ENCODE measurements around the gene TRABD2B. TPM values are rescaled to one million over a fixed set of nuclear protein-coding genes. Genes with fewer than 3 reads are reported as not detected.

The TRABD2B gene
- total RNA-seq, 1 experiment from 2014 or later: 0.05 TPM

DNA sequence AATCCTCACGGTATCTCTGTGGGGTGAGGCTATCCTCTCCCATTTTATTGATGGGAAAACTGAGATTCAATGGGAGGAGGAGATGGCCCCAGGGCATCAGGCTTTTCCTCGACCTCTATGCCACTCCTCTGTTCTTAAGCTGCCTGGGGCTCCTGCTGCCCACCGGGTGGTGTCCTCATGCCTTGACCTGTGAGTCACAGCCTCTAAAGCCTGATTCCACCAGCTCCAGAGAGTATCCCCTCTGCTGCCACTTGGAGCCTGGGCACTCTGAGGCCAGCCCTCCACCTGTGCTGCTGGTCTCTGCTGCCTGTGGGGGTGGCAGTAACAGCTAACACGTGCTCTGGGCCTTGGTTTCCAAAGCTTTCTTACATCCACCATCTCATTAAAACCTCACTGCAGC is 241.2 kb downstream of the TRABD2B start:
- DNase-seq (ENCODE audit: low read depth, low spot score) (no peak), ATAC-seq (peak; percentile 26; the same call in 1 of the 2 replicates)
- ChIA-PET POLR2A (no interaction called here), RAD21 (ENCODE audit: low non-redundant PET in 1 of 2, low total read pairs in 2 of 2, uncharacterized antibody in 2 of 2, unreplicated experiment in 2 of 2) (no interaction called here), CTCF (interaction anchor here (0.7 to 2.1 kb wide), 4 partner anchors 11 to 320 kb away, joined by 3 to 9 read pairs (median 4); partner anchors contain the start of gene FOXD2)
- Histone ChIP-seq H3K9ac (ENCODE audit: low read length) (no peak overlapping the region), H3K27ac (ENCODE audit: low read depth, low read length) (no peak overlapping the region), H2AFZ (ENCODE audit: low read depth, low read length, poor library complexity, severe bottlenecking) (no peak overlapping the region), H3K9me3 (ENCODE audit: control insufficient read depth in 1 of 2, insufficient read depth in 1 of 2, low read depth in 1 of 2, low read length in 2 of 2) (no peaks in the 10 kb centered on the region), H3K79me2 (ENCODE audit: insufficient read depth, low read length) (no peaks in the 10 kb centered on the region), H3K36me3 (ENCODE audit: control insufficient read depth in 1 of 2, insufficient read depth in 2 of 2, low read length in 2 of 2) (no peaks in the 10 kb centered on the region), H3K4me3 (replicated peaks in 1 of 2; ENCODE audit: low read depth in 1 of 2, low read length in 2 of 2) (no peak overlapping the region), H3K4me2 (ENCODE audit: low read length) (no peak overlapping the region), H3K27me3 (ENCODE audit: insufficient read depth, low read length) (no peaks in the 10 kb centered on the region), H3K9me2 (ENCODE audit: insufficient read depth) (no peaks in the 10 kb centered on the region), H3K4me1 (ENCODE audit: control insufficient read depth in 1 of 2, insufficient read depth in 2 of 2, low read length in 2 of 2) (peaks cover 0 to 3% of the 10 kb centered on the region in 2 experiments; a peak in 1 of 4 replicates), H4K20me1 (ENCODE audit: insufficient read depth) (no peaks in the 10 kb centered on the region)
- BruUV-seq (replicated peaks): no TSS peak
- TF ChIP-seq RAD21 (IDR thresholded peaks at IDR 0.05; ENCODE audit: low read depth): no peak
- TF ChIP-seq, protein P1, sequence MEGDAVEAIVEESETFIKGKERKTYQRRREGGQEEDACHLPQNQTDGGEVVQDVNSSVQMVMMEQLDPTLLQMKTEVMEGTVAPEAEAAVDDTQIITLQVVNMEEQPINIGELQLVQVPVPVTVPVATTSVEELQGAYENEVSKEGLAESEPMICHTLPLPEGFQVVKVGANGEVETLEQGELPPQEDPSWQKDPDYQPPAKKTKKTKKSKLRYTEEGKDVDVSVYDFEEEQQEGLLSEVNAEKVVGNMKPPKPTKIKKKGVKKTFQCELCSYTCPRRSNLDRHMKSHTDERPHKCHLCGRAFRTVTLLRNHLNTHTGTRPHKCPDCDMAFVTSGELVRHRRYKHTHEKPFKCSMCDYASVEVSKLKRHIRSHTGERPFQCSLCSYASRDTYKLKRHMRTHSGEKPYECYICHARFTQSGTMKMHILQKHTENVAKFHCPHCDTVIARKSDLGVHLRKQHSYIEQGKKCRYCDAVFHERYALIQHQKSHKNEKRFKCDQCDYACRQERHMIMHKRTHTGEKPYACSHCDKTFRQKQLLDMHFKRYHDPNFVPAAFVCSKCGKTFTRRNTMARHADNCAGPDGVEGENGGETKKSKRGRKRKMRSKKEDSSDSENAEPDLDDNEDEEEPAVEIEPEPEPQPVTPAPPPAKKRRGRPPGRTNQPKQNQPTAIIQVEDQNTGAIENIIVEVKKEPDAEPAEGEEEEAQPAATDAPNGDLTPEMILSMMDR (IDR thresholded peaks at IDR 0.05 in 2 of 3, conservative IDR thresholded peaks at IDR 0.05 in 1 of 3; ENCODE audit: borderline replicate concordance in 1 of 3, insufficient read depth in 1 of 3, low read depth in 2 of 3, low read length in 2 of 3): no peak
- TF ChIP-seq EGR1 (IDR thresholded peaks at IDR 0.05; ENCODE audit: low read depth): no peak
- no peak for TF ChIP-seq SP1 (IDR thresholded peaks at IDR 0.05; ENCODE audit: low read depth)
- intact Hi-C loops (cut with micrococcal nuclease): no loop called here

DNA sequence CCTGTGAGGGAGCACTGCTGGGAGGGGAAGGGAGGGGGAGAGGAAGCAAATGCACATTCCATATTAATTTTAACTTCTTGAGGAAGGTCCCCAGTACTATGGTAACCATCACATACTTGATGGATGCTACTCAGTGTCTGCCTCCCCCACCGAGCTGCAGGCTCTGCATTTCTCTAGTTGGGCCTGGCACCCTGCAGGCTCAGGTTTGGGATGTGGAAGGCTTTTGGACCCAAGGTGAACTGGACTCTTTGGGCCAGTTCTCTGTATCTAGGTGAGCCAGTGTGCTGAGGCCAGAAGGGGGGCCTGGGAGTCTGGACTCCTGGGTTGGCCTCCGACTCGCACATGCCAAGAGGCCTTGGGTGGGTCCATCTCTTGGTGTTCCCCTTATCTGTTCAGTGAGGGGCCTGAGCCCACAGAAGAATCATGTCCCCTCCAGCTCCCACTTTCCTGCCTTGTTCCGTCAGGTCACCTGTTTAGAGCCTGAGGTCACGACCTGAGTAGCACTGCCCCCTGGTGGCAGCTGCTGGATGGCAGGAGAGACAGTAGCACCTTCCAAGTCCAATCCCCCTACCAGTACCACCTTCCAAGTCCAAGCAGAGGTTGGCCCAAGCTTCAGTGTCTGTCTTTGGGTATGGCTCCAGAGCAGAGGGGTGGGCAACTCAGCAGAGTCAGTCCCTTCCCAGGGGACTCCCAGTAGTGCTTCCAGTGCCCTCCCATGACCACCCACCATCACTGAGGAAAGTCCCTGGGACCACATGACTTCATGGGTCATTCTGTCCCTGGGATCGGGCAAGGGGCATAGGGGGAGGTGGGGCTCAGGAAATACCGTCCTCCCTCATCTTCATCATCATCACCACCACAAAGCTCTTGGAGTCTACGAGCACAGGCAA is 241.8 kb downstream of the TRABD2B start:
- no peaks in the 10 kb centered on the region for H3K27me3 ChIP-seq (ENCODE audit: insufficient read depth, low read length)
- BruUV-seq (replicated peaks): no TSS peak
- peaks cover 0 to 3% of the 10 kb centered on the region in 2 experiments; a peak in 1 of 4 replicates for H3K4me1 ChIP-seq (ENCODE audit: control insufficient read depth in 1 of 2, insufficient read depth in 2 of 2, low read length in 2 of 2)
- no peak overlapping the region for H2AFZ ChIP-seq (ENCODE audit: low read depth, low read length, poor library complexity, severe bottlenecking)
- H3K9me2 ChIP-seq (ENCODE audit: insufficient read depth): no peaks in the 10 kb centered on the region
- H3K9ac ChIP-seq (ENCODE audit: low read length): no peak overlapping the region
- POLR2A ChIA-PET: no interaction called here
- CTCF ChIA-PET: interaction anchor here (0.6 to 2.5 kb wide), 6 partner anchors 9 to 319 kb away, joined by 3 to 9 read pairs (median 4); partner anchors contain the start of gene FOXD2
- H3K4me2 ChIP-seq (ENCODE audit: low read length): no peak overlapping the region
- H3K36me3 ChIP-seq (ENCODE audit: control insufficient read depth in 1 of 2, insufficient read depth in 2 of 2, low read length in 2 of 2): no peaks in the 10 kb centered on the region
- DNase-seq (ENCODE audit: low read depth, low spot score): peak; percentile 28
- H4K20me1 ChIP-seq (ENCODE audit: insufficient read depth): no peaks in the 10 kb centered on the region
- TF ChIP-seq RAD21 (IDR thresholded peaks at IDR 0.05; ENCODE audit: low read depth): peak; percentile 36
- no peak for TF ChIP-seq SIN3A (IDR thresholded peaks at IDR 0.05; ENCODE audit: low read depth)
- TF ChIP-seq, protein P1 (IDR thresholded peaks at IDR 0.05 in 2 of 3, conservative IDR thresholded peaks at IDR 0.05 in 1 of 3; ENCODE audit: borderline replicate concordance in 1 of 3, insufficient read depth in 1 of 3, low read depth in 2 of 3, low read length in 2 of 3): peak; percentile 23 to 89 (median 85); a peak in 5 of 6 replicates
- H3K27ac ChIP-seq (ENCODE audit: low read depth, low read length): no peak overlapping the region
- intact Hi-C loops (cut with micrococcal nuclease): no loop called here
- no peaks in the 10 kb centered on the region for H3K9me3 ChIP-seq (ENCODE audit: control insufficient read depth in 1 of 2, insufficient read depth in 1 of 2, low read depth in 1 of 2, low read length in 2 of 2)
- no peaks in the 10 kb centered on the region for H3K79me2 ChIP-seq (ENCODE audit: insufficient read depth, low read length)
- ATAC-seq: peak; percentile 83
- no peak overlapping the region for H3K4me3 ChIP-seq (replicated peaks in 1 of 2; ENCODE audit: low read depth in 1 of 2, low read length in 2 of 2)
- RAD21 ChIA-PET (ENCODE audit: low non-redundant PET in 1 of 2, low total read pairs in 2 of 2, uncharacterized antibody in 2 of 2, unreplicated experiment in 2 of 2): no interaction called here

Measured in HCT116 (cell line).